Testis (tissue), 3 donors: ENCODE data around the gene VEZF1. TPM values are rescaled to one million over a fixed set of nuclear protein-coding genes. Genes with fewer than 3 reads are reported as not detected.

Source experiments
- DNase-seq: peaks from one replicate; pipeline ENCODE4 v3.0.0-alpha.2; 2019
- H3K27ac ChIP-seq, 2 donors: fragments of 200-600 bp; sonication (generic); one replicate each; pipeline ENCODE4 v1.5.1; 2019
- H3K27me3 ChIP-seq: fragments of 200-600 bp; sonication (generic); one replicate; pipeline ENCODE4 v1.5.1; 2019
- H3K36me3 ChIP-seq: fragments of 200-600 bp; sonication (generic); one replicate; pipeline ENCODE4 v1.5.1; 2017; ENCODE audit warnings: low read depth; ENCODE audit errors: missing control alignments
- H3K4me1 ChIP-seq: fragments of 200-600 bp; sonication (generic); one replicate; pipeline ENCODE4 v1.5.1; 2019
- H3K4me3 ChIP-seq, 2 donors: fragments of 200-600 bp; sonication (generic); one replicate each; pipeline ENCODE4 v1.5.1; 2017 to 2019
- H3K9me3 ChIP-seq: fragments of 200-600 bp; sonication (generic); one replicate; pipeline ENCODE4 v1.5.1; 2017
- CTCF ChIP-seq, 3 experiments: fragments of 450-650 bp in 2 of 3; fragments of 200-600 bp in 1 of 3; sonication (generic) in 1 of 3; IDR thresholded peaks; one replicate each; pipeline ENCODE4 v1.5.1; 2016 to 2019; ENCODE audit warnings: antibody characterized with exemption in 3 of 3, mild to moderate bottlenecking in 2 of 3, moderate library complexity in 1 of 3
- POLR2A ChIP-seq: fragments of 450-650 bp; IDR thresholded peaks from one replicate; pipeline ENCODE4 v1.6.1; 2017; ENCODE audit warnings: antibody characterized with exemption, mild to moderate bottlenecking, moderate library complexity
- WGBS, 2 donors: methylation state at CpG; one replicate each; pipeline ENCODE4 v1.1.5; 2018; 5-methylcytosine and 5-hydroxymethylcytosine counted together
- intact Hi-C: fragments of 100-400 bp; cut with DNase I; formaldehyde crosslinking; loops from one replicate; pipeline ENCODE4 v1.15.1; 2023; ENCODE audit warnings: low total_unique reads
- polyA plus RNA-seq: library from polyadenylated mRNA; stranded (reverse); fragments of 350-450 nt; fragmentation: Illumina TruSeq; extraction: RNeasy Lipid Tissue Mini Kit (QIAGEN cat#74804); gene quantifications from one replicate; pipeline ENCODE4 v1.2.3, GENCODE V29; 2014; ENCODE audit warnings: low read depth, low replicate concordance; ENCODE audit not compliant: insufficient read depth
- small RNA-seq, 2 donors: library from RNA; depleted of rRNA; stranded (forward); fragments of <200 nt; gene quantifications; one replicate each; pipeline ENCODE3, GENCODE V24; 2016
- total RNA-seq, 2 donors: library from RNA; depleted of rRNA; stranded (reverse); fragments of >200 nt; gene quantifications; one replicate each; pipeline ENCODE4 v1.2.3, GENCODE V29; 2016

Gene VEZF1
- total and polyA plus RNA-seq, 3 donors from 2014 or later, result 54.8 to 58.6 (median 58.6) TPM

- H3K36me3 ChIP-seq, result no peaks in the 10 kb centered on the region
- no peaks in the 10 kb centered on the region for H3K9me3 ChIP-seq
- peaks cover 13% of the 10 kb centered on the region for H3K4me1 ChIP-seq
- intact Hi-C loops, result no loop called here
- peak; percentile 39 for DNase-seq
- no peaks in the 10 kb centered on the region for H3K27me3 ChIP-seq
- 67 to 75% methylated on average over 5 of the region's 5 CpGs for WGBS, 2 donors
- TF ChIP-seq CTCF (IDR thresholded peaks at IDR 0.05) (no peak), POLR2A (no peak)
- H3K4me3 ChIP-seq, result no peak overlapping the region
- no peak overlapping the region for H3K27ac ChIP-seq
These were observed 60.9 kb downstream of the VEZF1 start for GRCh38 chr17:57927048-57927723.

- no peak for TF ChIP-seq POLR2A
- TF ChIP-seq CTCF (IDR thresholded peaks at IDR 0.05), result no peak
- H3K9me3 ChIP-seq, result no peaks in the 10 kb centered on the region
- H3K27me3 ChIP-seq, result no peaks in the 10 kb centered on the region
- no peak for DNase-seq
- no peak overlapping the region for H3K4me3 ChIP-seq
- no peak overlapping the region for H3K27ac ChIP-seq
- no peaks in the 10 kb centered on the region for H3K36me3 ChIP-seq
- intact Hi-C loops, result no loop called here
- H3K4me1 ChIP-seq, result peaks cover 16% of the 10 kb centered on the region
- WGBS, 2 donors, result 84 to 85% methylated on average over 7 of the region's 7 CpGs
These were observed 61.4 kb downstream of the VEZF1 start for GRCh38 chr17:57926723-57927047.

- 82% methylated on average over 9 of the region's 9 CpGs; no CpG with 5 or more reads in 1 of the 2 donors for WGBS, 2 donors
- peaks cover 23% of the 10 kb centered on the region for H3K4me1 ChIP-seq
- H3K9me3 ChIP-seq, result no peaks in the 10 kb centered on the region
- no peak overlapping the region for H3K4me3 ChIP-seq
- H3K27ac ChIP-seq, result no peak overlapping the region
- TF ChIP-seq CTCF (IDR thresholded peaks at IDR 0.05) (no peak), POLR2A (no peak)
- no peaks in the 10 kb centered on the region for H3K36me3 ChIP-seq
- DNase-seq, result no peak
- intact Hi-C loops, result no loop called here
- H3K27me3 ChIP-seq, result no peaks in the 10 kb centered on the region
These were observed 62.6 kb downstream of the VEZF1 start for GRCh38 chr17:57925361-57925990.

- intact Hi-C loops, result no loop called here
- Histone ChIP-seq H3K4me1 (peaks cover 23% of the 10 kb centered on the region), H3K9me3 (no peaks in the 10 kb centered on the region), H3K36me3 (no peaks in the 10 kb centered on the region), H3K27me3 (no peaks in the 10 kb centered on the region), H3K27ac (no peak overlapping the region), H3K4me3 (no peak overlapping the region)
- 67 to 88% methylated on average over 4 of the region's 4 CpGs for WGBS, 2 donors
- no peak for TF ChIP-seq CTCF (IDR thresholded peaks at IDR 0.05)
- no peak for TF ChIP-seq POLR2A
- DNase-seq, result no peak
These were observed 63.4 kb downstream of the VEZF1 start for GRCh38 chr17:57924677-57925076.

Small RNA genes lying within 50 kb of the gene (small RNA-seq; reads per million reads assigned to genes)
- gene AC015813.4, result 0 reads per million in 2 donors

Other genes with a start within 250 kb of the VEZF1 start
- gene CCDC182, start 243.0 kb downstream of the VEZF1 start, total RNA-seq, result 10 to 100 TPM; 12.5 to 25.8 TPM
- gene CCDC182, start 243.0 kb downstream of the VEZF1 start, polyA plus RNA-seq, result 33.2 TPM
- 10 to 100 TPM; 14.1 to 25.1 TPM for gene MRPS23, start 138.2 kb downstream of the VEZF1 start, total RNA-seq
- 57.4 TPM for gene MRPS23, start 138.2 kb downstream of the VEZF1 start, polyA plus RNA-seq
- 1 to 10 TPM; 6.5 to 8.6 TPM for gene CUEDC1, start 32.8 kb downstream of the VEZF1 start, total RNA-seq
- 13.3 TPM for gene CUEDC1, start 32.8 kb downstream of the VEZF1 start, polyA plus RNA-seq
- gene SRSF1, start 19.0 kb upstream of the VEZF1 start, total RNA-seq, result 100 to 1,000 TPM; 150 to 159 TPM
- 128 TPM for gene SRSF1, start 19.0 kb upstream of the VEZF1 start, polyA plus RNA-seq
- gene DYNLL2, start 95.2 kb upstream of the VEZF1 start, total RNA-seq, result 10 to 100 TPM; 33.6 to 36.7 TPM
- gene DYNLL2, start 95.2 kb upstream of the VEZF1 start, polyA plus RNA-seq, result 52.7 TPM
- under 1 TPM; 0.06 to 0.39 TPM for gene OR4D1, start 160.1 kb upstream of the VEZF1 start, total RNA-seq
- 0.18 TPM for gene OR4D1, start 160.1 kb upstream of the VEZF1 start, polyA plus RNA-seq
- gene OR4D2, start 178.7 kb upstream of the VEZF1 start, total RNA-seq, result not detected
- gene OR4D2, start 178.7 kb upstream of the VEZF1 start, polyA plus RNA-seq, result not detected
- gene EPX, start 204.5 kb upstream of the VEZF1 start, total RNA-seq, result not detected
- gene EPX, start 204.5 kb upstream of the VEZF1 start, polyA plus RNA-seq, result not detected
- gene MKS1, start 231.0 kb upstream of the VEZF1 start, total RNA-seq, result 10 to 100 TPM; 32.0 to 34.3 TPM
- gene MKS1, start 231.0 kb upstream of the VEZF1 start, polyA plus RNA-seq, result 32.3 TPM